IPS DF 4.7 (cell line): ENCODE measurements around the gene TGFBR3.

Experiments used
- DNase-seq: peaks from one replicate; pipeline ENCODE4 v3.0.0-alpha.2; 2013; ENCODE audit warnings: low spot score; ENCODE audit errors: extremely low read depth

The TGFBR3 gene

GRCh38 chr1:91737650-91738049, 148.3 kb downstream of the TGFBR3 start:
- no peak for DNase-seq

- DNase-seq = peak; percentile 5
Measured at GRCh38 chr1:91736715-91737615, 149.0 kb downstream of the TGFBR3 start.

- DNase-seq = no peak
Measured at GRCh38 chr1:91736146-91736714, 149.7 kb downstream of the TGFBR3 start.

GRCh38 chr1:91735266-91735845, 150.6 kb downstream of the TGFBR3 start:
- DNase-seq = no peak

- no peak for DNase-seq
Measured at GRCh38 chr1:91734761-91735160, 151.2 kb downstream of the TGFBR3 start.

- no peak for DNase-seq
Measured at GRCh38 chr1:91733108-91733710, 152.7 kb downstream of the TGFBR3 start.

- no peak for DNase-seq
Measured at GRCh38 chr1:91732291-91733107, 153.5 kb downstream of the TGFBR3 start.

GRCh38 chr1:91731815-91732214, 154.1 kb downstream of the TGFBR3 start:
- no peak for DNase-seq

- DNase-seq = no peak
Measured at GRCh38 chr1:91730801-91731732, 154.9 kb downstream of the TGFBR3 start.

GRCh38 chr1:91729621-91730358, 156.2 kb downstream of the TGFBR3 start:
- DNase-seq = no peak

GRCh38 chr1:91727763-91728162, 158.2 kb downstream of the TGFBR3 start:
- no peak for DNase-seq

- no peak for DNase-seq
Measured at GRCh38 chr1:91725989-91726721, 159.8 kb downstream of the TGFBR3 start.

GRCh38 chr1:91725618-91725988, 160.3 kb downstream of the TGFBR3 start:
- DNase-seq = no peak

GRCh38 chr1:91724644-91725043, 161.3 kb downstream of the TGFBR3 start:
- no peak for DNase-seq

GRCh38 chr1:91724231-91724630, 161.7 kb downstream of the TGFBR3 start:
- no peak for DNase-seq

- no peak for DNase-seq
Measured at GRCh38 chr1:91720044-91720443, 165.9 kb downstream of the TGFBR3 start.

- no peak for DNase-seq
Measured at GRCh38 chr1:91718877-91719276, 167.1 kb downstream of the TGFBR3 start.

GRCh38 chr1:91718368-91718767, 167.6 kb downstream of the TGFBR3 start:
- DNase-seq = no peak

- DNase-seq = no peak
Measured at GRCh38 chr1:91717839-91718238, 168.1 kb downstream of the TGFBR3 start.
